ENCODE results near the gene PCAT6.
"Not testable (repeated sequence)": the region's sequence is repeated elsewhere in the genome, so short reads cannot be mapped to it uniquely, and the experiment has no call there.

The PCAT6 gene

DNA sequence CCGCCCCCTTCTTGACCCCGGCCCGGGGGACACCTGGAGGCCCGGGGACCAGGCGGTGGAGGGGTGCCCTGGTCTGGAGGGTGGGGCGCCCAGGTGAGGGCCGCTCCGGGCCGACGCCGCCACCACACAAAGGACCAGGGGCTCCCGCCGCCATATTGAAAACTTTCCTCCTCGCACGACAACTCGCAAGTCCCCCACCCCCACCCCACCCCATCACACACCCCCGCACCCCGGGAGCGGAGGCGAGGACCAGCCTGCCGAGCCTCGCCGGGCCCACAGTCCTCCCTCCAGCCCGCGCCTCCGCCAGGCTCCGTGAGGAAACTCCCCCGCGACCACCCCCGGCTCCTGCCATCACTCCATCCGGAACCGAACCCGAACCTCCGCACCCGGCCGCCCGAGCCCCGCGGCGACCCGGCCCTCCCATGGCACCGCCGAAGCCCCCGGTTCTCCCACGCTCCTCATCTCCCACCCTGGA is 3.3 kb upstream of the PCAT6 start:
- peak; percentile 42 for DNase-seq (ENCODE audit: low read depth)

DNA sequence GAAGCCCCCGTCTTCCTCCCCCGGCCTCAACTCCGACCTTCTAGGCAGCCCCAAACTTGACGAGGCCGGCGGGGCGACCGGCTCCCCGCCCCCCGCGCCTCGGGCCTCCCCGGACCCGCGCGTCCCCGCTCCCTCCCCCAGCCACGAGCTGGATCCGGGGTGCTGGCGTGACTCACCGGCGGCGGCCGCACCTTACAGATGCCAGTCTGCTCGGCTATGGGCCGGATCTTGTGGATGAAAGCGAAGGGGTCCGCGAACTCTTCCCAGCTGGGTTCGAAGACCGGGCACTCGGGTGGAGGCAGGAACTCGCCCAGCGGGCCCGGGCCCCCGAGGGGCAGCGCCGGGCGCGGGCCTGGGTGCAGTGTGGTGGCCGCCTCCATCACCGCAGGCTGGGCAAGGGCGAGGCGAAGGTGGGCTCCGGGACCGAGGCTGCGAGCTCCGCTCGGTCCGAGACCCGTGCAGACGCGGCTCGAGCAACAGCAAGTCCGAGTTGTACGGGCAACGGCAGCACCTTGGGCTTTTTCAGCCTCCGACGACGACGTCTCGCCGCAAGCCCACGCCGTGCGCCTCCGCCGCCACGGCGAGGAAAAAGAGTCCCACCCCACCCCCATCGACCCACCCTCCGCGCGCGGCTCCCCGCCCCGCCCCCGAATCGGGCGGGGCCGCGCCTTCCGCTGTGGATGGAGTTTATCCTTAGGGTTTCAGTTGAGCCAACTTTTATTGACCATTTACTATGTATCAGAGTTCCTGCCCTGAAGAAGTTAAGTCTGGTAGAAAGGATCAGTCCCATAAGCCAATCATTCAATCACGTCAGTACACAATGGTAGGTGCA is 2.6 kb upstream of the PCAT6 start, which contains the start of gene KDM5B:
TSS of gene KDM5B (minus strand) at position 496 of the 832 bp plus-strand sequence. CDS start at position 380, 116 bp downstream.
- DNase-seq (ENCODE audit: low read depth): peak; percentile 80

DNA sequence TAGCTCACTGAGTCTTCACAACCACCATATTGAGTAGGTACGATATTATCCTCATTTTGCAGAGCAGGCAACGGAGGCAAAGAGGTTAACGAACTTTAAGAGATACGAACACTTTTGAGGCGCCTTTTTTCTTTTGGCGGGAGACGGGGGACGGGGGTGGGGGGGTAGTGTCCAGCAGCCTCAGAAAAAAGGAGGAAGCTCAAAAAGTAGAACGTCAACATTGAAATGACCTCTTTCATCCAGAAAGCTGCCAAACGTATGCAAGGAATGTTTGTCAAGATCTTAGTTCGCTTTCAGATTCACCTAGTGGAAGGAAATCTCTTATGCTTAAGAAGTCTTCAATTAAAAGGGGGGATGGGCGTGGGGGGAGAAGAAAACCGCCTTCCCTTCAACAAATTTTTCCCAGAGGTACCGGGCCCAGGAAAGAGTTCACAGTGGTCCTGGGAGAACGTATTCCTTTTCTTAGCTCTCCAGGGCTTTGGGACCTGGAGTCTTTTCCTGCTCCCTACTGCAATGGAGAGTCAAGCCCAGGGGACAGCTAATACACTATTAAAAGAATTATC is 1.1 kb upstream of the PCAT6 start:
- no peak for DNase-seq (ENCODE audit: low read depth)

DNA sequence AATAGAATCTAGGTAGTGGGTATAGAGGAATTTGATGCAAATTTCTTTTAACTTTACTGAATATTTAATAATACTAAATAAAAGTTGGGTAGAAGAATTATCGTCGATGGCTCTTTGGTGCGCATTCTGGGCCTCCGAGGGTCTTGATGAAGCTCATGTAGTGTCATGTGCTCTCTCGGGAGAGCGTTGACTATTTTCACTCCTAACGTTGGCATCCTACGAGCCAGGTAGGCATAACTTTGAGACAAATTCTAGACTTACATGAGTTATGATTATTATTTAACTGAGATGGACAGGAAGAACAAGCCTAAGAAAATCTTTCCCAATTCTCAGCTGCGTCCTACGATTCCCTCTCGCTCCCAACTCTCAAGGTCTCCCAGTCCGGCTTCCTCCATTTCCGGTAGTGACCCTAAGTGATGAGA is 550 bp upstream of the PCAT6 start:
- DNase-seq (ENCODE audit: low read depth): no peak

DNA sequence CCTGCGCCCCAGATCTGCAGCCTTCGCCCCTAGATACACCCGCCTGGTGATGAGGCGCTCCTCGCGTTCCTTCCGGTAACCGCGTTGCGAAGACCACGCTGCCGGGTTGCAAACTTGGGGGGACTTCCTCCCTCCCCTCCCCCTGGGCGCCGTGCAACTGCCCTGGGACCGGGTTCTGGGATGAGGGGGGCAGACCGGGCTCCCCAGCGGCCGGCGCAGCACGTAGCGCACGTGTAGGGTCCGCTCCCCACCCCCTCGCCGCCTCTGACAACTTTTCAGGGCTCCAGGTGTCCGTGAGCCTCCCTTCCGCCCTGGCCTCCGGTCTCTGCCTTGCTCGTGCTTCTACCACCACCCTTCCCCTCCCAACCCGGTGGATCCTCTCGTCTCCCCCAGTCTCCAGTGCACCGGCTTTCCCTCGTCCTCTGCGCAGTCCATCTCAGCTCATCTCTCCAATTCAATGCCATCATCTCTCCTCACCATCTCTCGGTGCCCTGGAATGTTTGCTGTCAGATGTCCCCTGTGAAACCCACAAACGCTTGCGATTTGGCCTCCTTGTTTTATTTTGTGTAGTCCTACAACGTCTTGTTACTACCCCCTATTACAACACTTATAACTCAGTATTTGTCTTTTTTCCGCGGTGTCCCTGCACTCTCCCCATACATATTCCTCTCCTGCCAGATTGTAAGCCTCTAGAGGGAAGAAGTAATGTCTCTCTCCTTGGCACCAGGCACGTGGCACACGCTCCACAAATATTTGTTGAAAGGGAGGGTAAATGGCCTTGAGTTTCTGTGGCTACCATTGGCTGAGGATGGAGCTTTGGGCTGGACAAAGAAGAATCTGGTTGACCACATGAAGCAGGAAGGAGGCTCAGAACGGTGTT is 782 bp downstream of the PCAT6 start:
- no peak for DNase-seq (ENCODE audit: low read depth)

DNA sequence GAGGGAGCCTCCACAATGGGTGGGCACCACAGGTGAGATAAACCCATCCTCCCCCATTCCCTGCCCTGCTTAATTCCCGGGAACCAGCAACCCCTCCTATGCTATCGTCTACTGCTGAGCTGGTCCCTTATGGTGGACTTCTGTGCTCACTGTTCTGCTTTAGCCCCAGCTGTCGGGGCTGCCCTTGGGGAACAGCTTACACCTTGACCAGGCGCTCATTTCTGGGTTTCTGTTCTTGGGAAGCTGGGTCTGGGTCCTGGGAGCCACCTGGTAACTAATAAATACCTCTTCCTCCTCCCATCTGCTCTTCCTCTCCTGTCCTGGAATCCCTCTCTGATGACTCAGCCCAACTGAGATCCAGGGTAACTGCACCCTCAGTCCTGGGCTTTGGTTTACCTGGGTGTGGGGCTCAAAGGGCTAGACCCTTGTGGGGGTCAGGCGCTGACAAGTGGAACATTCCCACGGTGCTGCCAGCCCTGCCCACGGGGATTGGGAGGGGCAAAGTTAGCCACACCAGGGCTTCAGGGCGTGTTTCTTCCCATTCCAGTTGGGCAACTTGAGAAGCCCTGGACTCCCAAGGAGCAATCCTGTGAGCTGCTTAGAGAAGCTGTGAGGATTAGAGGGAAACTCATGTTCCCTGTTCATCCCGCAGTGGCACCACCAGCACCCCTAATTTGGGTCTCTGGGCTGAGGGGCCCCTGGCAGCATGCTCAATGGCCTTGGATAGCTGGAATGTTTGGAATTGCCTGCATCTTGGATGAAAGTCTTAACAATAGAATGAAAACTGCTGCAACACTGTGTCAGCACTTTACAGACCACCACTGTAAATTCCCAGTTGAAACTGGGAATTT is 1.6 kb downstream of the PCAT6 start:
- DNase-seq (ENCODE audit: low read depth): no peak

DNA sequence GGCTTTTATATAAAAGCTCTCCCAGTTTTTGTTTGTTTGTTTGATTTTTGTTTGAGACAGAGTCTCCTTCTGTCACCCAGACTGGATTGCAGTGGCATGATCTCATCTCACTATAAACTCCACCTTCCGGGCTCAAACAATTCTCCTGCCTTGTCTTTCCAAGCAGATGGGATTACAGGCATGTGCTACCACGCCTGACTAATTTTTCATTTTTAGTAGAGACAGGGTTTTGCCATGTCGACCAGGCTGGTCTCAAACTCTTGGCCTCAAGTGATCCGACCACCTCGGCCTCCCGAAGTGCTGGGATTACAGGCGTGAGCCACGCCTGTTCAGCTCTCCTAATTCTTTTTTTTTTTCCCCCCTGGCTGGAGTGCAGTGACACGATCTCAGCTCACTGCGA is 4.4 kb downstream of the PCAT6 start:
- DNase-seq (ENCODE audit: low read depth): no peak

DNA sequence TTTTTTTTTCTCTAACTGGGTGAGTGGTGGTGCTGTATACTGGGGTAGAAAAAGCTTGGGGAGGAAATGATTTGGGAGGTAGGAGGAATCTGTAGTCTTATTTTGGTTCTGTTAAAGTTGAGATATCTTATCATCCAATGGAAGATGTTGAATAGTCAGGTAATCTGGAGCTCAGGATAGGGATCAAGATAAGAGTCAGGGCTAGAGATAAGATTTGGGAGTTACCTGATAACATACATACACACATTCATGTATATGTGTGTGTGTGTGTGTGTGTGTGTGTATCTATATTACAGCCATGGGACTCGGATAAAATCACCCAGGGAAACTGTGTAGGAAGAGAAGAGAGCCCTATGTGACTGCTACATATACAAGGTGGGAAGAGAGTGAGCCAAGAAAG is 8.1 kb downstream of the PCAT6 start:
- DNase-seq (ENCODE audit: low read depth): no peak

DNA sequence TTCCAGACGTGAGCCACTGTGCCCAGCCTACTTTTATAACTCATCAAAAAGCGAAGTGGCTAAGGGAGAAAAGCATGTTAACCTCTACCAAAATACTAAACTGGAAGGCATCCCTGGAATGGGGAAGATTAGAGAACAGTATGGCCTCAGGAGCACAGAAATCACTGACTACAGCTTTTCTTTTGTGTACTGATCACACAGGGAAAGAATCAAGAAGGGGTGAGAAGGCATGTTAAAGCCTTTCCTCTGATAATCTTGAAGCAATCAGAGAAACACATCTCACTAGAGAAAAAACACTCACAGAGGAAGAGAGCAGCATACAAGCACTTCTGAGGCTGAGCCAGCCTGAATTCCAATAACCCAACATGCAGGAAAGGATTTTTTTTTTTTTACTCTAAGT is 10.7 kb downstream of the PCAT6 start:
- peak; percentile 69 for DNase-seq (ENCODE audit: low read depth)

DNA sequence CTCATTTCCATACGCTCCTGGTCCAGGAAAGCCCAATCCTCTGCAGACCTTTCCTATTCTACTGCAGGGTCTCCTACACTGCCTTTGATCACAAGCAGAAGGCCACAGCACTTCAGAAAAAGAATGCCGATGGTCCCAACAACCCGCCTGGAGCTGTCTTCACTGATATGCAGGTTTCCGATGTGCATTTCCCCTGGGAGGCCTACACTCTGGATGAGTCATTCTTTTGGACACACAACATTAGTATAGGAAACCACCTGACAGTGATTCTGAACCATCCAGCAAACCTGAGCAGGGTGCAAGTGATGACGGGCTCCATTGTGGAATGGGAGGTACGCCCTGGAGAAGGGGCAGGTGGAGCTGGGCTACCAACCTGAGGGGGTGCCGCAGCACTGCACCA is 15.0 kb downstream of the PCAT6 start:
- DNase-seq (ENCODE audit: low read depth): no peak

DNA sequence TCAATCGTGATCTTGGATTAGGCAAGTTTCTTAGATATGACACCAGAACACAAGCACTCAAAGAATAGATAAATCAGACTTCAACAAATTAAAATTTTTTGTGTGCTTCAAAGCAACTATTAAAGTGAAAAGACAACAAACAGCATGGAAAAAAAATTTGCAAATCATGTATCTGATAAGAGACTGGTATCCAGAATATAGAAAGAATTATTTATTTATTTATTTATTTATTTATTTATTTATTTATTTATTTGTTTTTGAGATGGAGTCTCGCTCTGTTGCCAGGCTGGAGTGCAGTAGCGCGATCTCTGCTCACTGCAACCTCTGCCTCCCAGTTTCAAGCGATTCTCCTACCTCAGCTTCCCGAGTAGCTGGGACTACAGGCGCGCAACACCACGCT is 18.5 kb downstream of the PCAT6 start:
- DNase-seq (ENCODE audit: low read depth): not testable (repeated sequence)

DNA sequence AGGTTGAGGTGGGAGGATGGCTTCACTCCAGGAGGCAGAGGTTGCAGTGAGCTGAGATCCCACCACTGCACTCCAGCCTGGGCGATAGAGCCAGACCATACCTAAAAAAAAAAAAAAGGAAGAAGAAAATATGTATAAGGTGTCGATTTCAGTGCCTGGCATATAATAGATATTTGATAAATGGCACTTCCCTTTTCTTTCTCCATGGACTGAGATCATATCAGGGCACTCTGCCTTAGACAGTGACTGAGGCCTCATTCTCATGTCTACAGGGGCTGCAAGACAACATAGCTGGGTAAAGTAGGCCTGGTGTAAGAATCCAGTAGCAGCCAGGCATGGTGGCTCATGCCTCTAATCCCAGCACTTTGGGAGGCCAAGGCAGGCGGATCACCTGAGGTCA is 21.2 kb downstream of the PCAT6 start:
- no peak for DNase-seq (ENCODE audit: low read depth)

DNA sequence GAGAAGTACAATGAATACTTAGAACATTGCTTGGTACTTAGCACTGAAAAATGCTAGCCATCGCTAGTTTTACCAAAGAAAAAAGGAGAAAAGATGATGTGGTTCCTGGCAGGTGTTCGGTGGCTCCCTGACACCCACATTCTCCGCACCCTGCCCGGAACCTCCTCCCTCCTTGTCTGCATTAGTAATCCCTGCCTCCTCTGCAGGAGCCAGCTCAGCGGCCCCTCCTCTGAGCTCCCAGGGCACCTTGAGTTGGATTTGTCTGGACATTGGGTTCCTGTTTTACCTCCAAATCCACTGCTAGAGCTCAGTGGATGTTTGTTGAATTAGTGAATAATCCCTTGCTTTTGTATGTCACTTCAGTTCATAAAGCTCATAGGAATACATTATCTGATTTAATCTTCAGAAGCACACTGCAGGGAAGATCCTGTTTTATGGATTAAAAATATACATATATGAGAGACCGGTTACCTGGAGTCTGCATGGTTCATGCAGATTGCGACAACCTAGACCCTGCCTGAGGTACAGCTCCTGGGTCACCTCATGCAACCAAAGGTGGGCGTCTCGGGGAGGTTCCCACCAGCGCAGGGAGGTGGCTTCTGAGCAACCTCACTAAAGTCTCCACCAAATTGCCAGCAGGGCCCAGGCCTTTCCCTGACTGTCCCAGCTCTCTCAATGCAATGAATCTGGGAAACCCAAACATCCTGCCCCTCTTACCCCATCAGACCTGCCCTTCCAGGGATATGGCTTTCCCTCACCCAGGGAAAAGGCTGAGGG is 24.2 kb downstream of the PCAT6 start:
- no peak for DNase-seq (ENCODE audit: low read depth)

DNA sequence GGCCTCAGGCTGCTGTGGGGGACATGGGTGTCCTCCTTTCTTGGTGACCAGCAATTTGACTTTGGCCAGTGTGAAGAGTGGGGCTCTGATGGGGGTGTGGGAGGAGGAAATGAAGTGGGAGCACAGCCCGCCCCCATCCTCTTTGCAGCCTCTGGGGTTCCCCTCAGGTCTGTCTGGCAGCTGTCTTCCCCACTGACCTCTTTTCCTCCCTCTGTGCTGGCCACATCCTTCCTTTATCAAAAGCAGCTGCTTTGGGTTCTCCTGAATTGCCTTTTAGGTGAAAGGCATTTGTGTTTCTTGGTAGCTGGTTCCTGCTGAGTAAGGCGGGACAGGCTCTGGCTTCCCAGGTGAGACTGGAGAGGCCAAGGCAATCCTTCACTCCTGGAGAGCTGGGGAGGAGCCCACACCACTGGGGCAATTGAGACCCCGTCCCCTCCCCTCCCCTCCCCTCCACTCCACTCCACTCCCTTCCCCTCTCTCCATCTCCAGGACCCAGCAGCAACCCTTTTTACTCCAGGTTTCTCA is 24.9 kb downstream of the PCAT6 start:
- DNase-seq (ENCODE audit: low read depth): no peak

DNA sequence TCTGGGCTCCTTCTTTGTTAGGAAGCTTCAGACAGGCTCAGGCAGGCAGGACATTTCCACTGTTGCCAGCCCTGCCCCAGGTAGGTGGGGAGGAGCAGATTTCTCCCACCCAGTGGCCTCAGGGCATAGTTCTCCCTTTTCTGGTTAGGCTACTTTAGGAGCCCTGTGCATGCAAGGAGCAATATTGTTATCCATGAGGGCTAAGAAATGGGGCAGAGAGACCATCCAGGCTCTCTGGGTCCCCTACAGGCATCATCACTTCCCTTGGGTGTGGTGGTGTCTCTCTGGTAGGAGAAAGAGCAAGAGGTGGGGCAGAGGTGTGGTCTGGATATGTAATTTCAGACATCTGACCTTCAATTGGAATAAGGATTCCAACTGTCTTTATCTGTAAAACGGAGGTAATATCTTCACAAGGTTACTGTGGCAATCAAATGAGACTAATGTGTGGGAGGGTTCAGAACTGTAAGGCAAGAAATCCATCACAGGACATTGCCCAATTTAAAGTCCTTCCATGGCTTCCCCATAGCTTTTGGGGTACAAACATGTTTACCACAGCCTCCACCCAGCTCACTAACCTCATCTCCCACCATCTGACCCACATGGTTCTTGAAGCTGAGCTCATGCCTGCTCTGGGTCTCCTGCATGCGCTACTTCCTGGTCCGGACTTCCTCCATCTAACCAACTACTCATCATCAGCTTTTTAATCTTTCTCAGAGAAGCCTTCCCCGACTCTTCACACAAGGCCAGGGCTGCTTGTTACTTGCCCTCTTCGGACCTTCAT is 26.1 kb downstream of the PCAT6 start:
- peak; percentile 29 for DNase-seq (ENCODE audit: low read depth)

DNA sequence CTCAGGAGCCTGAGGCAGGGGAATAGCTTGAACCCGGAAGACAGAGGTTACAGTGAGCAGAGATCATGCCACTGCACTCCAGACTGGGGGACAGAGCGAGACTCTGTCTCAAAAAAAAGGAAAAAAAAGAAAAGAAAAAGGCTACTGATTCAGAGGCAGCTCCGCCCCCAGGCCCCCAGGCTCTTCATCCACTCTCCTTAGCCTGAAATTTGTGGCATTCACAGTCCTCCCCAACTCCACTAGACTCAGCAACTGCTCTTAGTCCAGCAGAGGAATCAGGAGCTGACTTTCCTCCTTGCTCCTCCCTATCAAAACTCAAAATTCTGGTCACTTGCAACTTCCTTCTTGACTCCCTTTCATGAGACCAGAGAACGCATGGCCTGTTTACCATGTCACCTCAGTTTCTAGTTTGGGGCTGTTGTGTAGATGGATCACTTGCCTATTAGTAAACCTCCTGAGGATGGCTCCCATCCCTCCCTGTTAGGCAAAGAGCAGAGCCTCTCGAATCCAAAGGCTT is 27.1 kb downstream of the PCAT6 start:
- DNase-seq (ENCODE audit: low read depth): no peak

DNA sequence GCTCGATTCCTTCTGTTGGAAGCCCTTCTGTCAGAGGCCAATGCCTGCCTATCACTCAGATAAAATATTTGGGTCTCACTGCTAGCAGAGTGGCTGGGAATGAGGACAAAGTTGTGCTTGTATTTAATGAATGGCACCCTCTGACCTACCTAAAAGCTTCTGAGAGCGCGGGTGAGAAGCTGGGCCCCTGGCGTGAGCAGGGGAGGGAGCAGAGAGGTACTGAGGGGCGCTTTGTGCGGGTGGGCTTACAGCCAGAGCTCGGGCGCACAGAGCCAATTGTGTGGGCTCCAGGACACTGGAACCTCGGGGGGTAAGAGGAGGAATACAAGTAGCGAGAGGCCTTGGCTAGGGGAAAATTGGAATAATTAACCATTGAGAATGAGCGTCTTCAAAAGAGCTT is 32.3 kb downstream of the PCAT6 start:
- DNase-seq (ENCODE audit: low read depth): no peak

DNA sequence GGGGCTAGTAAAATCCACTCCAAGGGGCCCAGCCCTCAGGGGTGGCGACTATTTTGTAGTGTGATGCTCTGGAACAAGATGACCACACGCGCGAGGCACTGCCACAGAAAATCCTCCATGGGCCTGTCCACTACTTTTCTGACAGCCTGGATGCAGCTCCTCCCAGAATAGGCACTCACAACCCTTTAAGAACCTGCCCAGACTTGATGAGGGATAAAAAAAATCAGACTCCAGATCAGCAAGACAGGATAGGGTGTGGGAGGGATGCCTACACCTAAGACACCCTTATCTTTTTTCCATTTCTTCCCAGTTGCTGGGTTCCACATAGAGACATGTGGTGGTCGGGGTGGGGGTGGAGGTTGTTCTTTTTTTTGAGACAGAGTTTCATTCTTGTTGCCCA is 33.5 kb downstream of the PCAT6 start:
- no peak for DNase-seq (ENCODE audit: low read depth)

DNA sequence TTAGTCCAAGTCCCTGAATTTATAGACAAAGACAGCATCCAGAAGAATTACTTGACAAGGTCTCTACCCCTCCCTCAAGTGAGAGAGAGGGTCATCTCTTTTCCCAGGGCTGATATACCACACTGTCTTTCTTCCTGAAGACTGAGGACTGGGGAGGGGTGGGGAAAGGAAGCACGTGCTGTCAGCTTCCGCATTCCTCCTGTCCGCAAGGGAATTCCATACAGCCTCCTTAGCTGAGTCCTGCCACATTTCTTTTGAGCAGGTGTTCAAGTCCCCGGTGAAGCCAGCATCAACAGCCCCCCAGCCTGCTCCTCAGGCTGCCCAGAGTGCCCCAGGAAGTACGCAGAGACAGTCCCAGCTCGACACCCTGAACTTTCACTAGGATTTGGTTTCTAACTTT is 34.2 kb downstream of the PCAT6 start:
- DNase-seq (ENCODE audit: low read depth): peak; percentile 50

DNA sequence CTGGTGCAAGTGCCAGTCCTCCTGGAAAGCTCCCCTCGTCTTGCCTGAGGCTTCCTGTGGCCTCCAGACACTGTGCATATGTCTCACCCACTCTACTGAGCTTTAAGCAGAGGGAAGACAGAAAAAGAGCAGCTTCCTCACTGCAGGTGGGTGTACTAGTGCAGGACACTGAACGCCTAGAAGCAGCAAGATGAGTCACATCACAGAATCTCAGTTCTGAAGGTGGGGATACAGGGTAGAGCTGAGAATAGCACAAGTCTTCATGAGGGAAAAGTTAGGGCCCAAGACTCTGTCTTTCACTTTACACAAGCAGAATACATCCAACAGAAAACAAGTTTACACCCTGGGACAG is 37.4 kb downstream of the PCAT6 start:
- no peak for DNase-seq (ENCODE audit: low read depth)

All from amniotic epithelial cell (primary cell).